Measurements from ENCODE around the gene SLC38A10. TPM values are rescaled to one million over a fixed set of nuclear protein-coding genes. Genes with fewer than 3 reads are reported as not detected.

Gene SLC38A10
- total and polyA plus RNA-seq, 2 of the 13 experiments (the other 11 are each of a cell fraction or from before 2014, with no cell fraction given) = 23.4 to 55.8 TPM

DNA sequence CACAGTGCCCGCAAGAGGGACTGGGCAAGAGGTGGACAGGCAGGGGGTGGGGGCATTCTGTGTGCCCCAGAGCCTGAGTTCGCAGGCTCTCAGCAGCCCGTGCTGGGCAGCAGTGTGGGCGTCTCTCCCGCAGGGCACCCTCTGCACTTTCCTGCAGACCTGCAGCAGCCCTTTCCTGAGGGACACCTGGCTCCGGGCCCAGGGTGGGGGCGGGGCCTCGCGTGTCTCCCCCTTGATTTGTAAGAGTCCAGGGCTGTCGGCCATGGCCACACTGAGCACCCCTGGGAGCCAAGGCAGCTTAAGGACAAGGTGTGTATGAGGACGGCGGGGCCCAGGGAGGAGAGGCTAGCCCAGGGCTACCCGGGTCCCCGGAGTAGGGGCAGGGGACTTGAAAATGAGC is 33.4 kb upstream of the SLC38A10 start:
- in situ Hi-C loops (cut with HindIII; ENCODE audit: extremely low pct_ligation_motif_present, low pct_unique_long_range_greater_than_20kb) (no loop called here), intact Hi-C loops (cut with micrococcal nuclease; ENCODE audit: unreplicated experiment) (no loop called here)
- no peak overlapping the region for H3K27ac ChIP-seq (ENCODE audit: extremely low read length, insufficient read depth, low read length)
- no peaks in the 10 kb centered on the region for H3K79me2 ChIP-seq (ENCODE audit: insufficient read depth, low read length)
- peaks cover 18 to 71% of the 10 kb centered on the region in 2 experiments for H3K27me3 ChIP-seq (ENCODE audit: control insufficient read depth in 1 of 2, insufficient read depth in 2 of 2, low read length in 2 of 2)
- ATAC-seq (peak; percentile 3), FAIRE-seq (no peak), DNase-seq (ENCODE audit: low spot score) (no peak)
- H3K9ac ChIP-seq (ENCODE audit: insufficient read depth, low read depth, low read length) = peak overlapping the region; percentile 21; the same call in 1 of the 2 replicates
- no peaks in the 10 kb centered on the region for H4K20me1 ChIP-seq (ENCODE audit: insufficient read depth, low read length)
- no TSS peak for BruUV-seq (replicated peaks)
- H3K36me3 ChIP-seq (replicated peaks in 1 of 2; ENCODE audit: control insufficient read depth in 1 of 2, insufficient read depth in 2 of 2, low read length in 2 of 2) = no peaks in the 10 kb centered on the region
- peak overlapping the region; percentile 78 for H3K4me2 ChIP-seq (ENCODE audit: low read depth, low read length)
- ChIA-PET CTCF (ENCODE audit: low intra/inter-chr PET ratio, low total read pairs) (no interaction called here), POLR2A (interaction anchor here (1.0 to 3.0 kb wide), 7 partner anchors 11 to 69 kb away, joined by 3 to 16 read pairs (median 7); no protein-coding TSS in a partner anchor)
- no peaks in the 10 kb centered on the region for H3K9me3 ChIP-seq (ENCODE audit: low read length)
- peaks cover 75% of the 10 kb centered on the region for H3K4me1 ChIP-seq (ENCODE audit: insufficient read depth, low read length)
- 18% methylated on average over 6 of the region's 14 CpGs for WGBS (ENCODE audit: low lambda C conversion rate)
- peak overlapping the region; percentile 2 to 72 (median 38); a peak in 3 of 6 replicates for H3K4me3 ChIP-seq (replicated peaks in 1 of 3; ENCODE audit: insufficient read depth in 1 of 3, low read depth in 2 of 3, low read length in 3 of 3)
- H2AFZ ChIP-seq (ENCODE audit: low read length) = no peak overlapping the region
- TF ChIP-seq PRDM10 (CRISPR knock-in tag; IDR thresholded peaks at IDR 0.05; ENCODE audit: low read depth) = peak; percentile 35; the same call in 1 of the 2 replicates
- no peak for TF ChIP-seq RFX1 (IDR thresholded peaks at IDR 0.05)
- no peak for TF ChIP-seq NFIC (IDR thresholded peaks at IDR 0.05; ENCODE audit: low read length)
- TF ChIP-seq PAX8 (CRISPR knock-in tag; IDR thresholded peaks at IDR 0.05; ENCODE audit: borderline replicate concordance) = no peak
- 0 out of 2 replicates have a peak, but pooled peaks have one; percentile 7 for TF ChIP-seq YEATS2 (CRISPR knock-in tag; IDR thresholded peaks at IDR 0.05; ENCODE audit: borderline replicate concordance)
- TF ChIP-seq KDM2A (CRISPR knock-in tag; IDR thresholded peaks at IDR 0.05; ENCODE audit: borderline replicate concordance, low read depth) = peak; percentile 14; the same call in 1 of the 2 replicates
- TF ChIP-seq, protein P1, sequence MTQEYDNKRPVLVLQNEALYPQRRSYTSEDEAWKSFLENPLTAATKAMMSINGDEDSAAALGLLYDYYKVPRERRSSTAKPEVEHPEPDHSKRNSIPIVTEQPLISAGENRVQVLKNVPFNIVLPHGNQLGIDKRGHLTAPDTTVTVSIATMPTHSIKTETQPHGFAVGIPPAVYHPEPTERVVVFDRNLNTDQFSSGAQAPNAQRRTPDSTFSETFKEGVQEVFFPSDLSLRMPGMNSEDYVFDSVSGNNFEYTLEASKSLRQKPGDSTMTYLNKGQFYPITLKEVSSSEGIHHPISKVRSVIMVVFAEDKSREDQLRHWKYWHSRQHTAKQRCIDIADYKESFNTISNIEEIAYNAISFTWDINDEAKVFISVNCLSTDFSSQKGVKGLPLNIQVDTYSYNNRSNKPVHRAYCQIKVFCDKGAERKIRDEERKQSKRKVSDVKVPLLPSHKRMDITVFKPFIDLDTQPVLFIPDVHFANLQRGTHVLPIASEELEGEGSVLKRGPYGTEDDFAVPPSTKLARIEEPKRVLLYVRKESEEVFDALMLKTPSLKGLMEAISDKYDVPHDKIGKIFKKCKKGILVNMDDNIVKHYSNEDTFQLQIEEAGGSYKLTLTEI (CRISPR knock-in tag; conservative IDR thresholded peaks at IDR 0.05) = no peak
- TF ChIP-seq, protein P2, sequence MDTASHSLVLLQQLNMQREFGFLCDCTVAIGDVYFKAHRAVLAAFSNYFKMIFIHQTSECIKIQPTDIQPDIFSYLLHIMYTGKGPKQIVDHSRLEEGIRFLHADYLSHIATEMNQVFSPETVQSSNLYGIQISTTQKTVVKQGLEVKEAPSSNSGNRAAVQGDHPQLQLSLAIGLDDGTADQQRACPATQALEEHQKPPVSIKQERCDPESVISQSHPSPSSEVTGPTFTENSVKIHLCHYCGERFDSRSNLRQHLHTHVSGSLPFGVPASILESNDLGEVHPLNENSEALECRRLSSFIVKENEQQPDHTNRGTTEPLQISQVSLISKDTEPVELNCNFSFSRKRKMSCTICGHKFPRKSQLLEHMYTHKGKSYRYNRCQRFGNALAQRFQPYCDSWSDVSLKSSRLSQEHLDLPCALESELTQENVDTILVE (CRISPR knock-in tag; IDR thresholded peaks at IDR 0.05) = no peak
- TF ChIP-seq ZNF746 (CRISPR knock-in tag; IDR thresholded peaks at IDR 0.05) = 0 out of 2 replicates have a peak, but pooled peaks have one; percentile 17
- TF ChIP-seq, protein P3, sequence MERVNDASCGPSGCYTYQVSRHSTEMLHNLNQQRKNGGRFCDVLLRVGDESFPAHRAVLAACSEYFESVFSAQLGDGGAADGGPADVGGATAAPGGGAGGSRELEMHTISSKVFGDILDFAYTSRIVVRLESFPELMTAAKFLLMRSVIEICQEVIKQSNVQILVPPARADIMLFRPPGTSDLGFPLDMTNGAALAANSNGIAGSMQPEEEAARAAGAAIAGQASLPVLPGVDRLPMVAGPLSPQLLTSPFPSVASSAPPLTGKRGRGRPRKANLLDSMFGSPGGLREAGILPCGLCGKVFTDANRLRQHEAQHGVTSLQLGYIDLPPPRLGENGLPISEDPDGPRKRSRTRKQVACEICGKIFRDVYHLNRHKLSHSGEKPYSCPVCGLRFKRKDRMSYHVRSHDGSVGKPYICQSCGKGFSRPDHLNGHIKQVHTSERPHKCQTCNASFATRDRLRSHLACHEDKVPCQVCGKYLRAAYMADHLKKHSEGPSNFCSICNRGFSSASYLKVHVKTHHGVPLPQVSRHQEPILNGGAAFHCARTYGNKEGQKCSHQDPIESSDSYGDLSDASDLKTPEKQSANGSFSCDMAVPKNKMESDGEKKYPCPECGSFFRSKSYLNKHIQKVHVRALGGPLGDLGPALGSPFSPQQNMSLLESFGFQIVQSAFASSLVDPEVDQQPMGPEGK (CRISPR knock-in tag; IDR thresholded peaks at IDR 0.05) = 0 out of 2 replicates have a peak, but pooled peaks have one; percentile 32
- no peak for TF ChIP-seq NFYB (CRISPR knock-in tag; IDR thresholded peaks at IDR 0.05)
- TF ChIP-seq KAT7 (CRISPR knock-in tag; IDR thresholded peaks at IDR 0.05; ENCODE audit: borderline replicate concordance) = no peak
- no peak for TF ChIP-seq GLMP (CRISPR knock-in tag; IDR thresholded peaks at IDR 0.05; ENCODE audit: borderline replicate concordance)

Measured in HepG2 (cell line).